Kidney (tissue), 14 donors: ENCODE results near the gene MPPED1. TPM values are rescaled to one million over a fixed set of nuclear protein-coding genes. Genes with fewer than 3 reads are reported as not detected.

Experiments used
- DNase-seq, 5 donors: peaks; one replicate each; pipeline ENCODE4 v3.0.0-alpha.2; 2013 to 2020
- FAIRE-seq: peaks from 2 replicates; lab custom pipeline; 2012; peaks lifted over from hg19 to GRCh38; lab: Jason Lieb, UNC
- H3K27ac ChIP-seq, 2 donors: one replicate each; pipeline ENCODE4 v1.7.0; 2013; ENCODE audit warnings: low read depth in 2 of 2, low read length in 2 of 2, inconsistent platforms in 1 of 2
- H3K27me3 ChIP-seq: one replicate; pipeline ENCODE4 v1.7.1; 2013; ENCODE audit warnings: low read length, inconsistent platforms; ENCODE audit not compliant: control insufficient read depth, insufficient read depth
- H3K36me3 ChIP-seq, 3 donors: one replicate each; pipeline versions ENCODE4 v1.7.0 to v1.7.1; 2013; ENCODE audit warnings: low read length in 3 of 3, control low read depth in 1 of 3, inconsistent platforms in 1 of 3; ENCODE audit not compliant: insufficient read depth in 3 of 3, control insufficient read depth in 2 of 3
- H3K4me1 ChIP-seq, 3 donors: one replicate each; pipeline versions ENCODE4 v1.7.0 to v1.7.1; 2013; ENCODE audit warnings: low read length in 3 of 3, inconsistent platforms in 1 of 3, low read depth in 1 of 3; ENCODE audit not compliant: control insufficient read depth in 2 of 3, insufficient read depth in 2 of 3
- H3K4me3 ChIP-seq, 3 donors: one replicate each; pipeline versions ENCODE4 v1.7.0 to v1.8.1; 2013; ENCODE audit warnings: low read length in 3 of 3, control low read depth in 1 of 3, inconsistent platforms in 1 of 3
- H3K9ac ChIP-seq, 3 donors: one replicate each; pipeline versions ENCODE4 v1.7.0 to v1.7.1; 2013; ENCODE audit warnings: low read length in 3 of 3, control low read depth in 1 of 3, inconsistent platforms in 1 of 3
- H3K9me3 ChIP-seq, 3 donors: one replicate each; pipeline versions ENCODE4 v1.7.0 to v1.7.1; 2013; ENCODE audit warnings: low read length in 3 of 3, control low read depth in 1 of 3, inconsistent platforms in 1 of 3; ENCODE audit not compliant: control insufficient read depth in 2 of 3, insufficient read depth in 1 of 3
- intact Hi-C: fragments of 100-400 bp; cut with DNase I; formaldehyde crosslinking; loops from one replicate; pipeline ENCODE4 v1.11.1; 2022
- polyA plus RNA-seq: library from polyadenylated mRNA; stranded (reverse); fragments of 350-450 nt; fragmentation: Illumina TruSeq; extraction: RNeasy Lipid Tissue Mini Kit (QIAGEN cat#74804); gene quantifications from one replicate; pipeline ENCODE4 v1.2.3, GENCODE V29; 2014; ENCODE audit warnings: low read depth, low replicate concordance; ENCODE audit not compliant: insufficient read depth
- total RNA-seq: library from RNA; stranded (reverse); fragmentation: NEBNext Ultra II Directional; extraction: Animal tissue kit (Norgen Biotek cat#: 25700); gene quantifications from one replicate; pipeline ENCODE4 v1.2.1, GENCODE V29; 2021
- TF ChIP-seq, protein P1 (sequence below): IDR thresholded peaks from 3 replicates; pipeline ENCODE4 v1.5.1; 2012; ENCODE audit warnings: mild to moderate bottlenecking, moderate library complexity, borderline replicate concordance; ENCODE audit not compliant: insufficient read depth; ENCODE audit errors: extremely low read depth
- donor health status: control.
- donor health status: control.
- donor health status: control.
- donor health status: control.
- donor health status: control.
- donor health status: DM: yes; HTN: yes; CAD: no.
- donor health status: Normal renal cell carcinoma (clear cell type).

MPPED1 gene
- total and polyA plus RNA-seq, 2 donors from 2014 or later: not detected

DNA sequence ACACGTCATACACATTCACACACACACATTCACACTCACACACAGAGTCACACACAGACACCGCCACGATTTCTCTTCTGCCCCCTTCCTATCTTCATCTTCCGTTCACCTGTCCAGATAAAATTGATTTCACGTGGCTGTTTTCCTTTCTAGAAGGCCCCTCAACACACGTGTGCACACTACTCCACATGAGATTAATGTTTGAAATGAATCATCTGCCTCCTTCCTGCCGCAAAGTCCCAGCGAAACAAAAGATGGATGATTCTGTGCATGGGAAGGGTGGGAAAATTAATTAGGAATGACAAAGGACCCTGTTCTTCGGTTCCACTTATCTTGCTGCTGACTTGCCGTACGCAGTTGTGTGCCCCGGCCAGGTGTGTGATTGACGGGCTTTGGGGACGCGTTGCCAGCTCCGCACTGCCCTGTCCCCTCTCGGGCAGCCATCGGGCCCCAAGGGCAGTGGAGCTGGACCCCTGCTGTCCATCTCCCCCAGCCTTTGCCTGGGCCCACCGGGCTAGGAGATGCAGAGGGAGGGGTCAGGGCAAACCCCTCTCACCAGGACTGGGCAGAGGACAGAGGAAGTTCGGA, 73.8 kb downstream of the MPPED1 start:
- Histone ChIP-seq H3K36me3 (no peaks in the 10 kb centered on the region), H3K4me3 (no peak overlapping the region), H3K27ac (no peak overlapping the region), H3K9me3 (peaks cover 0 to 2% (median 0%) of the 10 kb centered on the region in 3 donors), H3K9ac (no peak overlapping the region), H3K27me3 (peaks cover 6% of the 10 kb centered on the region), H3K4me1 (no peaks in the 10 kb centered on the region)
- intact Hi-C loops: no loop called here
- TF ChIP-seq, protein P1, sequence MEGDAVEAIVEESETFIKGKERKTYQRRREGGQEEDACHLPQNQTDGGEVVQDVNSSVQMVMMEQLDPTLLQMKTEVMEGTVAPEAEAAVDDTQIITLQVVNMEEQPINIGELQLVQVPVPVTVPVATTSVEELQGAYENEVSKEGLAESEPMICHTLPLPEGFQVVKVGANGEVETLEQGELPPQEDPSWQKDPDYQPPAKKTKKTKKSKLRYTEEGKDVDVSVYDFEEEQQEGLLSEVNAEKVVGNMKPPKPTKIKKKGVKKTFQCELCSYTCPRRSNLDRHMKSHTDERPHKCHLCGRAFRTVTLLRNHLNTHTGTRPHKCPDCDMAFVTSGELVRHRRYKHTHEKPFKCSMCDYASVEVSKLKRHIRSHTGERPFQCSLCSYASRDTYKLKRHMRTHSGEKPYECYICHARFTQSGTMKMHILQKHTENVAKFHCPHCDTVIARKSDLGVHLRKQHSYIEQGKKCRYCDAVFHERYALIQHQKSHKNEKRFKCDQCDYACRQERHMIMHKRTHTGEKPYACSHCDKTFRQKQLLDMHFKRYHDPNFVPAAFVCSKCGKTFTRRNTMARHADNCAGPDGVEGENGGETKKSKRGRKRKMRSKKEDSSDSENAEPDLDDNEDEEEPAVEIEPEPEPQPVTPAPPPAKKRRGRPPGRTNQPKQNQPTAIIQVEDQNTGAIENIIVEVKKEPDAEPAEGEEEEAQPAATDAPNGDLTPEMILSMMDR: no peak
- FAIRE-seq: no peak
- no peak for DNase-seq

DNA sequence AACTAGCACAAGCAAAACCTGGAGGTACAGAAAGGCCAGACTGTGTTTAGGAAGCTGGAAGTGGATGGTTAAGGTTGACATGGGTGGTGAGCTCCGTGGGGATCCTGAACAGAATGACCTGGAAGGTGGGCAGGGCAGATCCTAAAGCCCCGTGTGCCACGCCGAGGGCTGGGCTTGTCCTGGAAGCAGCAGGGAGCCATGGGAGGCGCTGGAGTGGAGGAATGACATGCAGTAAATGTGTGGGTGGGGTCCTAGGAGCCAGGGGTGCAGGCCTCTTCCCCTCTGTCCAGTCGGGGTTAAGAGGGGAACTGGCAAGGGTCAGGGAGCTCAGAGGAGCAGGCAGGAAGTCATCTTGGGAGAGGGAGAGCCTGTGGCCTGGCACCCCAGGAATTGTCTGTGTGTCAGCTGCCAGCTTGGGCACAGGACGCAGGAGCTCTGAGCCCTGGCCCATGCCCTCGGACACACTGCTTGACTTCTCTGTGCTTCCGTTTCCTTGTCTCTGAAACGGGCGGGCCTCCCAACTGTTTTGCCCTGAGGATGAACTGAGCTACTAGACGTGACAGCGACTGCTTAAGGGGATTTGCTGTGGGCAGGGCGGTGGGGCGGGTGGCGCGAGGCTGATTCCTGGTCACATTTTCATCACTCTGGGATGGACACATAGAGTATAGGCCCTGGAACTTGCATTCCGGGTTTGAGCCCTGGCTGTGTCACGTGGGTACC, 75.7 kb downstream of the MPPED1 start:
- FAIRE-seq: no peak
- Histone ChIP-seq H3K27me3 (peaks cover 6% of the 10 kb centered on the region), H3K36me3 (no peaks in the 10 kb centered on the region), H3K27ac (no peak overlapping the region), H3K4me1 (no peaks in the 10 kb centered on the region), H3K9ac (no peak overlapping the region), H3K4me3 (no peak overlapping the region), H3K9me3 (peaks cover 0 to 2% (median 2%) of the 10 kb centered on the region in 3 donors)
- TF ChIP-seq, protein P1: no peak
- peak in 1 of 5 donors; percentile 53 for DNase-seq
- intact Hi-C loops: no loop called here

- FAIRE-seq: no peak
These were observed 76.4 kb downstream of the MPPED1 start for GRCh38 chr22:43488031-43488866.

More at GRCh38 chr22:43488031-43488866, 76.4 kb downstream of the MPPED1 start:
- Histone ChIP-seq H3K27ac (no peak overlapping the region), H3K9ac (no peak overlapping the region), H3K4me3 (no peak overlapping the region), H3K9me3 (peaks cover 0 to 2% (median 2%) of the 10 kb centered on the region in 3 donors), H3K36me3 (no peaks in the 10 kb centered on the region), H3K4me1 (no peaks in the 10 kb centered on the region), H3K27me3 (peaks cover 6% of the 10 kb centered on the region)
- TF ChIP-seq, protein P1: no peak
- intact Hi-C loops: no loop called here
- DNase-seq: peak in 3 of 5 donors; percentile 16 to 68 (median 38)
